ENCODE data around the gene MICAL2.

GRCh38 chr11:12158909-12159308 is 48.5 kb downstream of the MICAL2 start:
- TF ChIP-seq, protein P1, sequence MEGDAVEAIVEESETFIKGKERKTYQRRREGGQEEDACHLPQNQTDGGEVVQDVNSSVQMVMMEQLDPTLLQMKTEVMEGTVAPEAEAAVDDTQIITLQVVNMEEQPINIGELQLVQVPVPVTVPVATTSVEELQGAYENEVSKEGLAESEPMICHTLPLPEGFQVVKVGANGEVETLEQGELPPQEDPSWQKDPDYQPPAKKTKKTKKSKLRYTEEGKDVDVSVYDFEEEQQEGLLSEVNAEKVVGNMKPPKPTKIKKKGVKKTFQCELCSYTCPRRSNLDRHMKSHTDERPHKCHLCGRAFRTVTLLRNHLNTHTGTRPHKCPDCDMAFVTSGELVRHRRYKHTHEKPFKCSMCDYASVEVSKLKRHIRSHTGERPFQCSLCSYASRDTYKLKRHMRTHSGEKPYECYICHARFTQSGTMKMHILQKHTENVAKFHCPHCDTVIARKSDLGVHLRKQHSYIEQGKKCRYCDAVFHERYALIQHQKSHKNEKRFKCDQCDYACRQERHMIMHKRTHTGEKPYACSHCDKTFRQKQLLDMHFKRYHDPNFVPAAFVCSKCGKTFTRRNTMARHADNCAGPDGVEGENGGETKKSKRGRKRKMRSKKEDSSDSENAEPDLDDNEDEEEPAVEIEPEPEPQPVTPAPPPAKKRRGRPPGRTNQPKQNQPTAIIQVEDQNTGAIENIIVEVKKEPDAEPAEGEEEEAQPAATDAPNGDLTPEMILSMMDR (IDR thresholded peaks at IDR 0.05) = no peak
- TF ChIP-seq POLR2AphosphoS5 (IDR thresholded peaks at IDR 0.05) = no peak
- TF ChIP-seq POLR2A (IDR thresholded peaks at IDR 0.05; ENCODE audit: low read depth) = no peak
- TF ChIP-seq EP300 (IDR thresholded peaks at IDR 0.05) = no peak

All from esophagus muscularis mucosa (tissue), 4 donors.